DND-41 (cell line): ENCODE measurements around the gene SQSTM1.

Source experiments
- ATAC-seq: fragments of 200-7000 bp; cut with Tn5 transposase; 3 replicates; pipeline ENCODE4 v1.9.1; 2021; ENCODE audit warnings: low read depth; ENCODE audit not compliant: insufficient read depth
- DNase-seq: peaks from one replicate; pipeline ENCODE4 v3.0.0-alpha.2; 2020
- H2AFZ ChIP-seq: 2 replicates; pipeline ENCODE4 v1.6.0; 2012; ENCODE audit warnings: low read depth, low read length
- H3K27ac ChIP-seq: 2 replicates; pipeline ENCODE4 v1.5.1; 2012; ENCODE audit warnings: low read length, inconsistent platforms
- H3K27me3 ChIP-seq: fragments of 200-600 bp; sonication (generic); 2 replicates; pipeline ENCODE4 v1.6.0; 2012; ENCODE audit warnings: low read length, mild to moderate bottlenecking, inconsistent platforms; ENCODE audit not compliant: insufficient read depth, poor library complexity
- H3K36me3 ChIP-seq: 2 replicates; pipeline ENCODE4 v1.5.1; 2012; ENCODE audit warnings: low read length, inconsistent platforms; ENCODE audit not compliant: insufficient read depth
- H3K4me1 ChIP-seq: 2 replicates; pipeline ENCODE4 v1.5.1; 2012; ENCODE audit warnings: mild to moderate bottlenecking, low read length; ENCODE audit not compliant: insufficient read depth
- H3K4me2 ChIP-seq: 2 replicates; pipeline ENCODE4 v1.6.0; 2012; ENCODE audit warnings: mild to moderate bottlenecking, moderate library complexity, low read length, inconsistent platforms; ENCODE audit not compliant: insufficient read depth
- H3K4me3 ChIP-seq, 2 experiments: fragments of 200-600 bp in 1 of 2; shearing (Covaris generic) in 1 of 2; 2 replicates each; pipeline ENCODE4 v1.5.1; 2012 to 2016; ENCODE audit warnings: inconsistent platforms in 2 of 2, low read length in 2 of 2, mild to moderate bottlenecking in 2 of 2, low read depth in 1 of 2, moderate library complexity in 1 of 2
- H3K79me2 ChIP-seq: 2 replicates; pipeline ENCODE4 v1.6.0; 2012; ENCODE audit warnings: low read length, inconsistent platforms; ENCODE audit not compliant: insufficient read depth
- H3K9ac ChIP-seq: 2 replicates; pipeline ENCODE4 v1.6.0; 2012; ENCODE audit warnings: low read depth, mild to moderate bottlenecking, inconsistent platforms, low read length, moderate library complexity
- H3K9me3 ChIP-seq: 2 replicates; pipeline ENCODE4 v1.5.1; 2012; ENCODE audit warnings: low read length, moderate library complexity, mild to moderate bottlenecking, inconsistent platforms; ENCODE audit not compliant: insufficient read depth, severe bottlenecking
- H4K20me1 ChIP-seq: 2 replicates; pipeline ENCODE4 v1.6.0; 2012; ENCODE audit warnings: low read length; ENCODE audit not compliant: insufficient read depth
- CTCF ChIP-seq: IDR thresholded peaks from 2 replicates; pipeline ENCODE4 v1.5.1; 2012; ENCODE audit warnings: borderline replicate concordance, low read length, moderate library complexity, mild to moderate bottlenecking; ENCODE audit not compliant: poor library complexity, severe bottlenecking; ENCODE audit errors: extremely low read depth
- EZH2 ChIP-seq: IDR thresholded peaks from 3 replicates; pipeline ENCODE4 v1.6.1; 2012; ENCODE audit warnings: borderline replicate concordance, low read depth, mild to moderate bottlenecking, moderate library complexity, low read length, inconsistent platforms; ENCODE audit not compliant: severe bottlenecking

Gene SQSTM1

GRCh38 chr5:179818746-179819295, 1.9 kb upstream of the SQSTM1 start:
- no peak overlapping the region for H3K9ac ChIP-seq
- TF ChIP-seq EZH2: no peak
- TF ChIP-seq CTCF: no peak

GRCh38 chr5:179819296-179820126, 1.2 kb upstream of the SQSTM1 start:
- H3K79me2 ChIP-seq: peaks cover 20% of the 10 kb centered on the region

More at GRCh38 chr5:179818746-179819295, 1.9 kb upstream of the SQSTM1 start:
- no peak overlapping the region for H3K4me2 ChIP-seq
- H2AFZ ChIP-seq: no peak overlapping the region
- no peaks in the 10 kb centered on the region for H3K27me3 ChIP-seq
- no peak for ATAC-seq
- peaks cover 11% of the 10 kb centered on the region for H3K36me3 ChIP-seq
- H3K4me3 ChIP-seq: no peak overlapping the region
- H3K4me1 ChIP-seq: peaks cover 24% of the 10 kb centered on the region
- no peaks in the 10 kb centered on the region for H3K9me3 ChIP-seq
- DNase-seq: no peak
- H3K27ac ChIP-seq: no peak overlapping the region
- peaks cover 20% of the 10 kb centered on the region for H3K79me2 ChIP-seq
- peaks cover 11% of the 10 kb centered on the region for H4K20me1 ChIP-seq

GRCh38 chr5:179820127-179820482, 600 bp upstream of the SQSTM1 start:
- ATAC-seq (no peak), DNase-seq (no peak)
- H3K4me1 ChIP-seq: peaks cover 24% of the 10 kb centered on the region
- no peaks in the 10 kb centered on the region for H3K9me3 ChIP-seq
- peaks cover 11% of the 10 kb centered on the region for H4K20me1 ChIP-seq
- peak overlapping the region; percentile 78 for H3K4me2 ChIP-seq
- TF ChIP-seq EZH2: no peak
- TF ChIP-seq CTCF: no peak
- H3K27ac ChIP-seq: peak overlapping the region; percentile 76
- peaks cover 20% of the 10 kb centered on the region for H3K79me2 ChIP-seq
- H3K4me3 ChIP-seq: peak overlapping the region; percentile 12 to 80; a peak in 3 of 4 replicates
- H2AFZ ChIP-seq: peak overlapping the region; percentile 80
- H3K9ac ChIP-seq: peak overlapping the region; percentile 90
- H3K27me3 ChIP-seq: no peaks in the 10 kb centered on the region
- peaks cover 24% of the 10 kb centered on the region for H3K36me3 ChIP-seq

More at GRCh38 chr5:179819296-179820126, 1.2 kb upstream of the SQSTM1 start:
- Histone ChIP-seq H3K4me3 (peak overlapping the region in 1 of 2 experiments; percentile 80; a peak in 1 of 4 replicates), H4K20me1 (peaks cover 11% of the 10 kb centered on the region), H2AFZ (no peak overlapping the region), H3K9me3 (no peaks in the 10 kb centered on the region), H3K4me2 (peak overlapping the region; percentile 78), H3K27ac (peak overlapping the region; percentile 76; the same call in 1 of the 2 replicates), H3K9ac (no peak overlapping the region), H3K27me3 (no peaks in the 10 kb centered on the region), H3K4me1 (peaks cover 24% of the 10 kb centered on the region), H3K36me3 (peaks cover 18% of the 10 kb centered on the region)
- ATAC-seq (no peak), DNase-seq (no peak)
- TF ChIP-seq EZH2 (no peak), CTCF (no peak)
